WTC11 (cell line): ENCODE results near the gene HIF1A.

Source experiments
- CREB1 ChIP-seq: sonication (generic); formaldehyde crosslinking; IDR thresholded peaks from 2 replicates; pipeline ENCODE4 v1.8.0; 2023; ENCODE audit warnings: mild to moderate bottlenecking, missing genetic modification reagents
- CTCF ChIP-seq: fragments of 200-600 bp; IDR thresholded peaks from 2 replicates; pipeline ENCODE4 v1.8.0; 2022; ENCODE audit warnings: antibody characterized with exemption
- ESRRA ChIP-seq: sonication (generic); formaldehyde crosslinking; IDR thresholded peaks from 2 replicates; pipeline ENCODE4 v1.8.1; 2022; ENCODE audit warnings: mild to moderate bottlenecking, missing genetic modification reagents, borderline replicate concordance
- JUN ChIP-seq: sonication (generic); formaldehyde crosslinking; IDR thresholded peaks from 2 replicates; pipeline ENCODE4 v1.8.0; 2023; ENCODE audit warnings: mild to moderate bottlenecking, missing genetic modification reagents
- MAX ChIP-seq: sonication (generic); formaldehyde crosslinking; IDR thresholded peaks from 2 replicates; pipeline ENCODE4 v1.8.0; 2022; ENCODE audit warnings: mild to moderate bottlenecking, missing genetic modification reagents
- SMAD3 ChIP-seq: sonication (generic); formaldehyde crosslinking; IDR thresholded peaks from 2 replicates; pipeline ENCODE4 v1.8.0; 2022; ENCODE audit warnings: missing genetic modification reagents, mild to moderate bottlenecking, borderline replicate concordance
- TEAD4 ChIP-seq: sonication (generic); formaldehyde crosslinking; IDR thresholded peaks from 2 replicates; pipeline ENCODE4 v1.8.0; 2022; ENCODE audit warnings: mild to moderate bottlenecking, missing genetic modification reagents
- TP53 ChIP-seq: sonication (generic); formaldehyde crosslinking; IDR thresholded peaks from 2 replicates; pipeline ENCODE4 v1.8.1; 2023; ENCODE audit warnings: mild to moderate bottlenecking, missing genetic modification reagents
- USF2 ChIP-seq: sonication (generic); formaldehyde crosslinking; IDR thresholded peaks from 2 replicates; pipeline ENCODE4 v1.8.1; 2023; ENCODE audit warnings: mild to moderate bottlenecking, missing genetic modification reagents, moderate library complexity
- ZNF416 ChIP-seq: fragments of 250-450 bp; sonication (Bioruptor Pico); IDR thresholded peaks from 2 replicates; pipeline ENCODE4 v1.9.0; 2021; ENCODE audit warnings: mild to moderate bottlenecking, inconsistent platforms
- ZNF423 ChIP-seq: fragments of 250-450 bp; sonication (Bioruptor Pico); IDR thresholded peaks from 2 replicates; pipeline ENCODE4 v2.1.2; 2022; ENCODE audit warnings: mild to moderate bottlenecking, moderate library complexity
- ZNF425 ChIP-seq: fragments of 250-450 bp; sonication (Bioruptor Pico); conservative IDR thresholded peaks from 2 replicates; pipeline ENCODE4 v1.9.0; 2021; ENCODE audit warnings: mild to moderate bottlenecking

GRCh38 chr14:61764342-61765122, 69.2 kb downstream of the HIF1A start:
- no peak for TF ChIP-seq JUN
- TF ChIP-seq TEAD4 (CRISPR knock-in tag) = no peak
- no peak for TF ChIP-seq CTCF
- no peak for TF ChIP-seq USF2 (CRISPR knock-in tag)
- TF ChIP-seq ESRRA = no peak
- no peak for TF ChIP-seq MAX (CRISPR knock-in tag)
- TF ChIP-seq CREB1 (CRISPR knock-in tag) = no peak
- TF ChIP-seq ZNF425 (CRISPR knock-in tag) = no peak
- TF ChIP-seq ZNF416 (CRISPR knock-in tag) = no peak
- no peak for TF ChIP-seq TP53 (CRISPR knock-in tag)
- TF ChIP-seq ZNF423 (CRISPR knock-in tag) = no peak
- no peak for TF ChIP-seq SMAD3 (CRISPR knock-in tag)
